ENCODE measurements around the gene CHCHD6.

CHCHD6 gene

DNA sequence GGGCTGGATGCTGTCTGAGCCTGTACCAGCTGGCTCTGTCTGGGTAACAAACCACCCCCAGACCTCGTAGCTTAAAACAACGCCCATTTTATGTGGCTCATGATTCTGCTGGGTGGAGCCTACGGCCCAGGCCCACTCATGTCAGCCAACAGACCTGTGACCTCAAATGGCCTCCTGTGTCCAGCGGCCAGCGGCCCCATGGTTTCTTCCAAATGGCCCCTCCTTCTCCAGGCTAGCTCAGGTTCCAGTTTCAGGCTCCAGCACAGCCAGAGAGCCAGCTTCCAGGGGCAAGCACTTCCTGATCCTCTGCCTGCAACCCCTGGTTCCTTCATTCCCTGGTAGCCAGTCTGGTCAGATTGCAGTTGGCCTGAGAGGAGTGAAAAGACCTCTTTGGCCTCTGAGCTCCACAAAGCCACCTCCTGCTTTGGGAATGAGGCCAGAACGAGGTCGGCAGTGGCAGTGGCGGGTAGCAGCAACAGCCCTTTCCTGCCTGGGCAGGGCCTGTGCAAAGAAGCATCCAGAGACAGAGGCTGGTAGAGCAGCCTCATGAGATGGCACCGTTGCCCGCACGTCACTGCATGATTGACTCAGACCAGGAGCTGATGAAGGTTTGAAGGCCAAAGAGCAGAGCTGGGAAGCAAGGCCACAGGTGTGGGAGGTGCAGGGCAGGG is 257.9 kb downstream of the CHCHD6 start:
- H3K4me2 ChIP-seq (ENCODE audit: low read length) = peak overlapping the region; percentile 35
- H3K79me2 ChIP-seq (ENCODE audit: low read length) = no peaks in the 10 kb centered on the region
- no peaks in the 10 kb centered on the region for H3K9me3 ChIP-seq (ENCODE audit: insufficient read depth, low read length)
- H3K9ac ChIP-seq (ENCODE audit: low read length) = no peak overlapping the region
- no peaks in the 10 kb centered on the region for H3K36me3 ChIP-seq (replicated peaks; ENCODE audit: low read depth, low read length)
- H3K27me3 ChIP-seq (ENCODE audit: low read depth, low read length) = no peaks in the 10 kb centered on the region
- H4K20me1 ChIP-seq (ENCODE audit: insufficient read depth, low read length) = no peaks in the 10 kb centered on the region
- H3K4me3 ChIP-seq (ENCODE audit: low read length) = no peak overlapping the region
- peaks cover 40% of the 10 kb centered on the region for H3K4me1 ChIP-seq (ENCODE audit: low read length)
- H2AFZ ChIP-seq (ENCODE audit: low read depth, low read length) = no peak overlapping the region
- no peak for TF ChIP-seq EZH2phosphoT487 (IDR thresholded peaks at IDR 0.05; ENCODE audit: low read depth)
- TF ChIP-seq CTCF (IDR thresholded peaks at IDR 0.05; ENCODE audit: low read depth, low read length) = no peak
- no peak overlapping the region for H3K27ac ChIP-seq (ENCODE audit: low read length)

GRCh38 chr3:126962756-126963155 is 258.7 kb downstream of the CHCHD6 start:
- Histone ChIP-seq H3K4me2 (ENCODE audit: low read length) (no peak overlapping the region), H3K4me3 (ENCODE audit: low read length) (no peak overlapping the region), H3K27ac (ENCODE audit: low read length) (no peak overlapping the region), H3K4me1 (ENCODE audit: low read length) (peaks cover 32% of the 10 kb centered on the region), H3K27me3 (ENCODE audit: low read depth, low read length) (no peaks in the 10 kb centered on the region), H4K20me1 (ENCODE audit: insufficient read depth, low read length) (no peaks in the 10 kb centered on the region), H3K79me2 (ENCODE audit: low read length) (no peaks in the 10 kb centered on the region), H2AFZ (ENCODE audit: low read depth, low read length) (no peak overlapping the region), H3K9ac (ENCODE audit: low read length) (no peak overlapping the region), H3K9me3 (ENCODE audit: insufficient read depth, low read length) (no peaks in the 10 kb centered on the region), H3K36me3 (replicated peaks; ENCODE audit: low read depth, low read length) (no peaks in the 10 kb centered on the region)
- TF ChIP-seq CTCF (IDR thresholded peaks at IDR 0.05; ENCODE audit: low read depth, low read length) = no peak
- no peak for TF ChIP-seq EZH2phosphoT487 (IDR thresholded peaks at IDR 0.05; ENCODE audit: low read depth)

- no peak overlapping the region for H3K4me3 ChIP-seq (ENCODE audit: low read length)
- no peak overlapping the region for H3K9ac ChIP-seq (ENCODE audit: low read length)
- H3K4me2 ChIP-seq (ENCODE audit: low read length) = no peak overlapping the region
- TF ChIP-seq EZH2phosphoT487 (IDR thresholded peaks at IDR 0.05; ENCODE audit: low read depth) = no peak
- TF ChIP-seq CTCF (IDR thresholded peaks at IDR 0.05; ENCODE audit: low read depth, low read length) = no peak
- no peaks in the 10 kb centered on the region for H3K36me3 ChIP-seq (replicated peaks; ENCODE audit: low read depth, low read length)
- no peaks in the 10 kb centered on the region for H4K20me1 ChIP-seq (ENCODE audit: insufficient read depth, low read length)
- no peak overlapping the region for H3K27ac ChIP-seq (ENCODE audit: low read length)
- H3K79me2 ChIP-seq (ENCODE audit: low read length) = no peaks in the 10 kb centered on the region
- H3K27me3 ChIP-seq (ENCODE audit: low read depth, low read length) = no peaks in the 10 kb centered on the region
- no peak overlapping the region for H2AFZ ChIP-seq (ENCODE audit: low read depth, low read length)
- no peaks in the 10 kb centered on the region for H3K9me3 ChIP-seq (ENCODE audit: insufficient read depth, low read length)
- H3K4me1 ChIP-seq (ENCODE audit: low read length) = peaks cover 32% of the 10 kb centered on the region
Observed at GRCh38 chr3:126963261-126964190, 259.5 kb downstream of the CHCHD6 start.

- H3K9ac ChIP-seq (ENCODE audit: low read length) = no peak overlapping the region
- H3K36me3 ChIP-seq (replicated peaks; ENCODE audit: low read depth, low read length) = no peaks in the 10 kb centered on the region
- TF ChIP-seq EZH2phosphoT487 (IDR thresholded peaks at IDR 0.05; ENCODE audit: low read depth) (no peak), CTCF (IDR thresholded peaks at IDR 0.05; ENCODE audit: low read depth, low read length) (no peak)
- no peaks in the 10 kb centered on the region for H3K9me3 ChIP-seq (ENCODE audit: insufficient read depth, low read length)
- no peaks in the 10 kb centered on the region for H4K20me1 ChIP-seq (ENCODE audit: insufficient read depth, low read length)
- no peak overlapping the region for H2AFZ ChIP-seq (ENCODE audit: low read depth, low read length)
- H3K4me2 ChIP-seq (ENCODE audit: low read length) = no peak overlapping the region
- no peaks in the 10 kb centered on the region for H3K27me3 ChIP-seq (ENCODE audit: low read depth, low read length)
- H3K27ac ChIP-seq (ENCODE audit: low read length) = no peak overlapping the region
- H3K4me3 ChIP-seq (ENCODE audit: low read length) = no peak overlapping the region
- H3K4me1 ChIP-seq (ENCODE audit: low read length) = peaks cover 32% of the 10 kb centered on the region
- no peaks in the 10 kb centered on the region for H3K79me2 ChIP-seq (ENCODE audit: low read length)
Observed at GRCh38 chr3:126964261-126964660, 260.2 kb downstream of the CHCHD6 start.
